AG04449 (cell line): ENCODE measurements around the gene TMPRSS12.
"Not testable (repeated sequence)": the region's sequence is repeated elsewhere in the genome, so short reads cannot be mapped to it uniquely, and the experiment has no call there.

Experiments used
- CTCF ChIA-PET: fragments of 350-600 bp; formaldehyde crosslinking; extraction: SDS; loops from one replicate; lab custom pipeline; 2021; ENCODE audit warnings: antibody characterized with exemption; lab: Yijun Ruan, JAX
- POLR2A ChIA-PET: fragments of 400-600, 350-600 bp; formaldehyde crosslinking; extraction: SDS; loops from one replicate; lab custom pipeline; 2020; ENCODE audit warnings: antibody characterized with exemption, inconsistent platforms; lab: Yijun Ruan, JAX
- DNase-seq: peaks from one replicate; pipeline ENCODE4 v3.0.0-alpha.2; 2010; ENCODE audit warnings: low read depth, low spot score
- H3K4me3 ChIP-seq: 2 replicates; pipeline ENCODE4 v1.5.1; 2011; ENCODE audit warnings: low read depth, mild to moderate bottlenecking, control low read depth, low read length
- TF ChIP-seq, protein P1 (sequence below): IDR thresholded peaks from one replicate; pipeline ENCODE4 v1.5.1; 2011; ENCODE audit warnings: mild to moderate bottlenecking, moderate library complexity, low read length, control low read depth, inconsistent platforms; ENCODE audit not compliant: insufficient read depth; ENCODE audit errors: missing control alignments

TMPRSS12 gene

DNA sequence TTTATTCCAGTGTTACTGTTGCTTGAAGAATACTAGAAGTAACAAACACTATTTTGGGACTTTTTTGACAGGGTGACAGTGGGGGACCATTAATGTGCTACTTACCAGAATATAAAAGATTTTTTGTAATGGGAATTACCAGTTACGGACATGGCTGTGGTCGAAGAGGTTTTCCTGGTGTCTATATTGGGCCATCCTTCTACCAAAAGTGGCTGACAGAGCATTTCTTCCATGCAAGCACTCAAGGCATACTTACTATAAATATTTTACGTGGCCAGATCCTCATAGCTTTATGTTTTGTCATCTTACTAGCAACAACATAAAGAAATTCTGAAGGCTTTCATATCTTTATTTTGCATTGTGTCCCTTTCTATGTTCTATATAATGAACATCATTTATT, 44.5 kb downstream of the TMPRSS12 start:
- TF ChIP-seq, protein P1, sequence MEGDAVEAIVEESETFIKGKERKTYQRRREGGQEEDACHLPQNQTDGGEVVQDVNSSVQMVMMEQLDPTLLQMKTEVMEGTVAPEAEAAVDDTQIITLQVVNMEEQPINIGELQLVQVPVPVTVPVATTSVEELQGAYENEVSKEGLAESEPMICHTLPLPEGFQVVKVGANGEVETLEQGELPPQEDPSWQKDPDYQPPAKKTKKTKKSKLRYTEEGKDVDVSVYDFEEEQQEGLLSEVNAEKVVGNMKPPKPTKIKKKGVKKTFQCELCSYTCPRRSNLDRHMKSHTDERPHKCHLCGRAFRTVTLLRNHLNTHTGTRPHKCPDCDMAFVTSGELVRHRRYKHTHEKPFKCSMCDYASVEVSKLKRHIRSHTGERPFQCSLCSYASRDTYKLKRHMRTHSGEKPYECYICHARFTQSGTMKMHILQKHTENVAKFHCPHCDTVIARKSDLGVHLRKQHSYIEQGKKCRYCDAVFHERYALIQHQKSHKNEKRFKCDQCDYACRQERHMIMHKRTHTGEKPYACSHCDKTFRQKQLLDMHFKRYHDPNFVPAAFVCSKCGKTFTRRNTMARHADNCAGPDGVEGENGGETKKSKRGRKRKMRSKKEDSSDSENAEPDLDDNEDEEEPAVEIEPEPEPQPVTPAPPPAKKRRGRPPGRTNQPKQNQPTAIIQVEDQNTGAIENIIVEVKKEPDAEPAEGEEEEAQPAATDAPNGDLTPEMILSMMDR, result no peak
- CTCF ChIA-PET, result no interaction called here
- no peak overlapping the region for H3K4me3 ChIP-seq
- POLR2A ChIA-PET, result no interaction called here
- DNase-seq, result no peak

DNA sequence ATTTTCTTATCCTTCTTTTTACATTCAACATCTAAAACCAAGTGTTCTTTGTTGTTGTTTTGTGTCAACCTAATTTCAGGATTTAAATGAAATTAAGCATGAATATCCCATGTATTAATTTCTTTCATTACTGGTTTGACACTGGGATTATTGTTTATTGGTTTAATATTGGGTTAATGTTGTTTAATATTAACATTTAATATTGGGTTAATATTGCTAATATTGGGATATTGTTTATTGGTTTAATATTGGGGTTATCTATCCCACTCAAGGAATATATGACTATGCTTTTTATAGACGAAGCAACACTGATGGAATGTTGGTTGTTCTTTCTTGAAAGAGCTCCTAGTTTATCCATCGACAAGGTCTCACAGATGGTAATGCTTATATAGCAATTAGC, 45.9 kb downstream of the TMPRSS12 start:
- ChIA-PET CTCF (interaction anchor here (1.0 kb wide), 1 partner anchor 97 kb away, joined by 4 read pairs; no protein-coding TSS in a partner anchor), POLR2A (no interaction called here)
- H3K4me3 ChIP-seq, result no peak overlapping the region
- TF ChIP-seq, protein P1, result no peak
- no peak for DNase-seq

DNA sequence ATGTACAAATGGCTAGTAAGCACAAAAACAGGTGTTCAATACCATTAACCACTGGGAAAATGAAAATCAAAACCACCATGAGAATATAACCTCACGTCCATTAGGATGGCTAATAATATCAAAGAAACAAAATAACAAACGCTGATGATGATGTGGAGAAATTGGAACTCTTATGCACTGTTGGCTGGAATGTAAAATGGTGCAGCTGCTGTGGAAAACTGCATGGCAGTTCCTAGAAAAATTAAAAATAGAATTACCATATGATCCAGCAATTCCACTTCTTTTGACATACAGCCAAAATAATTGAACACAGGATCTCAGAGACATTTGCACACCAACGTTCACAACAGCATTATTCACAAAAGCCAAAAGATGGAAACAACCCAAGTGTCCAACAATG, 51.5 kb downstream of the TMPRSS12 start:
- H3K4me3 ChIP-seq, result no peak overlapping the region
- TF ChIP-seq, protein P1, result no peak
- ChIA-PET POLR2A (no interaction called here), CTCF (no interaction called here)
- DNase-seq, result no peak

DNA sequence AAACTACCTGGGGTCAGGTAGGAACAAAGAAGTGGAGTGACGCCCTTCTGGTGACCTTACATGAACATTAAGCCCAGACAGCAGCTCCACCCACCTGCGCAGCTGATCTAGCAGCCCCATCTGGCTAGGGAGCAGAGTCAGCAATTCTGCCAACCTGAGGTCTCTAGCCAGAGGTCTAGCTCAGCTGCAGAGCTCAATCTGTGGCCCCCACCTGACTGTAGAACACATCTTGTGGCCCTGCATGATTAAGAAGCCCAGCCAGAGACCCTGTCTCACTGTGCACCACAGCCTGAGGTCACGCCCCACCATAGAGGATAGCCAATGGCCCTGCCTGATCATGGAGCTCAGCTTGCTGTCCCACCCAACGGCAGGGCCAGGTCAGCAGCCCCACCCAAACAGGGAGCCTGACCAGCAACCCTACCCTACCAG, 59.0 kb downstream of the TMPRSS12 start:
- CTCF ChIA-PET, result no interaction called here
- DNase-seq, result no peak
- no peak overlapping the region for H3K4me3 ChIP-seq
- TF ChIP-seq, protein P1, result no peak
- POLR2A ChIA-PET, result no interaction called here

DNA sequence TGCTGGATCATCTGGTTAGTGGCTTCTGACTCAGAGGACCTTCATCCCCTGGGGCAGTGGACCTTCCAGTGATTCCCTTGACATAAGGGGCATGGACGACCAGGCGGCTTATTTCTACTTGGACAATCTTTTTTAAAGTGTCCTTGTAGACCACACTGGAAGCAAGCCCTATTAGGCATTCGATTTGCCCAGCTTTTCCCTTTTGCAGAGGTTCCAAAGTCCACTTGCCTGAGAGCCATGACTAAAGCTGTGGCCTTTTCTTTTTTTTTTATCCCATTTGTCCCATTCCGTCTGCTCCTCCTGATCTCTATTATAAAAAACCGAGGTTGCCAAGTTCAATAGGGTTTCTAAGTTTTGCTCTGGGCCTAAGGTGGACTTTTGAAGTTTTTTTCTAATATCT, 65.8 kb downstream of the TMPRSS12 start:
- H3K4me3 ChIP-seq, POLR2A ChIA-PET, CTCF ChIA-PET, DNase-seq: not testable (repeated sequence)

DNA sequence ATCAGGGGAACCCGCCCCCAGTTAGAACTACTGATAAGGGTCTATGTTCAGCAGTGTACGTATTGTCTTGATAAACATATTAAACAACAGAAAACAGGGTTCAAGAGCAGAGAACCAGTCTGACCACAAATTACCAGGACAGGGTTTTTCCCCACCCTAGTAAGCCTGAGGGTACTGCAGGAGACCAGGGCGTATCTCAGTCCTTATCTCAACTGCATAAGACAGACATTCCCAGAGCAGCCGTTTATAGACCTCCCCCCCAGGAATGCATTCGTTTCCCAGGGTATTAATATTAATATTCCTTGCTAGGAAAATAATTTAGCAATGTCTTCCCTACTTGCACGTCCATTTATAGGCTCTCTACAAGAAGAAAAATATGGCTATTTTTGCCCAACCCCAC, 69.6 kb downstream of the TMPRSS12 start:
- POLR2A ChIA-PET, H3K4me3 ChIP-seq, DNase-seq: not testable (repeated sequence)
- CTCF ChIA-PET, result interaction anchor here (0.6 kb wide), 1 partner anchor 274 kb away, joined by 3 read pairs; no protein-coding TSS in a partner anchor

DNA sequence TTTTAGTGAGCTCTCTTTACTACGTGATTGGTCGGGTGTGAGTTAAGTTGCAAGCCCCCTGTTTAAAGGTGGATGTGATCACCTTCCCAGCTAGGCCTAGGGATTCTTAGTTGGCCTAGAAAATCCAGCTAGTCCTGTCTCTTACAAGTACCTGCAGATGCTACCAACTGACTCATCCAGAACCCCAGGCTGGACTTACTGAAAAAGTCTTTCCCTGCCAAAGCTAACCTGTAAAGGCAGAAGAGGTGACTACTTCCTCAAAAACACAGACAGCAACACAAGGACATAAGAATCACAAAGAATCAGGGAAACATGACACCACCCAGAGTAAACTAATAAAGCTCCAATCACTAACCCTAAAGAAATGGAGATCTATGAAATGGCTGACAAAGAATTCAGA, 70.5 kb downstream of the TMPRSS12 start:
- DNase-seq, result no peak
- CTCF ChIA-PET, result no interaction called here
- TF ChIP-seq, protein P1, result no peak
- H3K4me3 ChIP-seq, result no peak overlapping the region
- POLR2A ChIA-PET, result no interaction called here
